OCI-LY7 (cell line): ENCODE data around the gene BPIFB6. TPM values are rescaled to one million over a fixed set of nuclear protein-coding genes. Genes with fewer than 3 reads are reported as not detected.

Source experiments
- BruUV-seq: library from RNA; stranded (reverse); fragments of 400-500 nt; replicated peaks from 2 replicates; lab custom pipeline; 2021; lab: Mats Ljungman, UMichigan
- CTCF ChIA-PET: fragments of 300-600 bp; sonication (Branson Sonifier 250); formaldehyde crosslinking; loops from one replicate; lab custom pipeline; 2022; ENCODE audit warnings: antibody characterized with exemption; ENCODE audit not compliant: unreplicated experiment; lab: Charles Lee
- POLR2A ChIA-PET: fragments of 300-600 bp; sonication (Branson Sonifier 250); formaldehyde crosslinking; loops from one replicate; lab custom pipeline; 2022; ENCODE audit warnings: antibody characterized with exemption; lab: Charles Lee
- DNase-seq: peaks from one replicate; pipeline ENCODE4 v3.0.0-alpha.2; 2015; ENCODE audit warnings: low spot score
- H2AFZ ChIP-seq: fragments of 200-600 bp; sonication (generic), shearing (Covaris generic); 2 replicates; pipeline ENCODE4 v1.6.1; 2014; ENCODE audit warnings: mild to moderate bottlenecking, antibody characterized with exemption, low read length, moderate library complexity
- H3K27ac ChIP-seq: fragments of 200-600 bp; sonication (generic); 2 replicates; pipeline ENCODE4 v1.5.1; 2014; ENCODE audit warnings: mixed run types, low read depth, mild to moderate bottlenecking, moderate library complexity, low read length, inconsistent platforms; ENCODE audit not compliant: poor library complexity, severe bottlenecking
- H3K36me3 ChIP-seq: fragments of 200-600 bp; sonication (generic); 2 replicates; pipeline ENCODE4 v1.6.1; 2014; ENCODE audit warnings: mild to moderate bottlenecking, antibody characterized with exemption, low read length, moderate library complexity, mixed read lengths; ENCODE audit not compliant: insufficient read depth
- H3K4me1 ChIP-seq: fragments of 200-600 bp; sonication (generic); 2 replicates; pipeline ENCODE4 v1.5.1; 2014; ENCODE audit warnings: mild to moderate bottlenecking, low read length; ENCODE audit not compliant: insufficient read depth, poor library complexity, severe bottlenecking
- H3K4me2 ChIP-seq: fragments of 200-600 bp; sonication (generic); 2 replicates; pipeline ENCODE4 v1.6.1; 2014; ENCODE audit warnings: mild to moderate bottlenecking, low read length
- H3K4me3 ChIP-seq: fragments of 200-600 bp; sonication (generic); 2 replicates; pipeline ENCODE4 v1.5.1; 2014; ENCODE audit warnings: mild to moderate bottlenecking, low read depth, low read length; ENCODE audit not compliant: poor library complexity, severe bottlenecking
- H3K79me2 ChIP-seq: fragments of 200-600 bp; sonication (generic); 2 replicates; pipeline ENCODE4 v1.6.1; 2016; ENCODE audit warnings: low read depth, mild to moderate bottlenecking, low read length, moderate library complexity, mixed read lengths; ENCODE audit not compliant: insufficient read depth
- H3K9me2 ChIP-seq: fragments of 200-600 bp; sonication (generic); 2 replicates; pipeline ENCODE4 v1.6.1; 2016; ENCODE audit warnings: mild to moderate bottlenecking, low read length, mixed read lengths; ENCODE audit not compliant: insufficient read depth
- H3K9me3 ChIP-seq: fragments of 200-600 bp; sonication (generic); 2 replicates; pipeline ENCODE4 v1.6.1; 2014; ENCODE audit warnings: mild to moderate bottlenecking, mixed run types, low read length, mixed read lengths
- H4K20me1 ChIP-seq: fragments of 200-600 bp; sonication (generic); 2 replicates; pipeline ENCODE4 v1.6.1; 2014; ENCODE audit warnings: mild to moderate bottlenecking, antibody characterized with exemption, low read length, moderate library complexity, mixed read lengths; ENCODE audit not compliant: insufficient read depth
- CTCF ChIP-seq: fragments of 200-600 bp; sonication (generic); conservative IDR thresholded peaks from 2 replicates; pipeline ENCODE4 v1.5.1; 2014; ENCODE audit warnings: mild to moderate bottlenecking, antibody characterized with exemption, low read length, moderate library complexity, mixed read lengths
- EZH2phosphoT487 ChIP-seq: fragments of 200-600 bp; sonication (generic); IDR thresholded peaks from 2 replicates; pipeline ENCODE4 v1.6.1; 2018; ENCODE audit warnings: low read depth, borderline replicate concordance, mild to moderate bottlenecking, mixed run types, antibody characterized with exemption, low read length, moderate library complexity, mixed read lengths
- intact Hi-C: fragments of 100-400 bp; cut with micrococcal nuclease; formaldehyde crosslinking; loops from one replicate; pipeline ENCODE4 v1.10.0; 2022; ENCODE audit not compliant: unreplicated experiment
- total RNA-seq, 2 experiments: library from RNA; depleted of rRNA in 1 of 2; stranded (reverse); fragments of >200 nt in 1 of 2; shearing (Covaris generic) in 1 of 2; gene quantifications; 2 replicates each; pipeline ENCODE4 v1.2.3, GENCODE V29; 2014 to 2022

The BPIFB6 gene
- total RNA-seq, 2 experiments from 2014 or later: not detected

DNA sequence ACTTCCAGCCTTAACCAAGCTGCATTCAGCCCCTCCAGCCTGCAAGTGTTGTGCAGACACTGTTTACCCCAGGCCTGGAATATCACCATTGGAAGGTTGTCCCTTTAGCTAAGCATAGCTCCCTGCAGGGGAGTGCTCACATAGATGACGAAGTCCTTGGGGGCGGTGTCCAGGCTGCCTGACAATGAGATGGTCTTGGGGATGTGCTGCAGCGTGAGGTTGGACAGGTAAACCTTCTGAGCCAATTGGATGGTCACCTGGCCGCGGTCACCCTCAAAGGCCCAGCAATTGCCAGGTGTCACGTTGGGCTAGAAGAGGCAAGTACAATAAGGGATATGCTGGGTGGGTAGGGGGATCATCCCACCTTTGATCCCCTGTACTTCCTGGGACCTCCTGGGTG, 45.9 kb upstream of the BPIFB6 start:
- Histone ChIP-seq H3K4me3 (no peak overlapping the region), H3K27ac (no peak overlapping the region), H3K4me2 (no peak overlapping the region), H3K4me1 (no peaks in the 10 kb centered on the region), H2AFZ (no peak overlapping the region), H3K36me3 (no peaks in the 10 kb centered on the region), H4K20me1 (no peaks in the 10 kb centered on the region), H3K9me3 (no peaks in the 10 kb centered on the region), H3K79me2 (no peaks in the 10 kb centered on the region), H3K9me2 (no peaks in the 10 kb centered on the region)
- DNase-seq: no peak
- TF ChIP-seq EZH2phosphoT487: no peak
- CTCF ChIA-PET: no interaction called here
- BruUV-seq: no TSS peak
- intact Hi-C loops: no loop called here
- POLR2A ChIA-PET: interaction anchor here (0.5 kb wide), 1 partner anchor 22 kb away, joined by 6 read pairs; no protein-coding TSS in a partner anchor

- TF ChIP-seq CTCF: no peak
- no peak for TF ChIP-seq EZH2phosphoT487
- no peak for DNase-seq
- Histone ChIP-seq H4K20me1 (no peaks in the 10 kb centered on the region), H3K4me3 (no peak overlapping the region), H3K36me3 (no peaks in the 10 kb centered on the region), H3K4me2 (no peak overlapping the region), H3K79me2 (no peaks in the 10 kb centered on the region), H3K9me2 (no peaks in the 10 kb centered on the region), H3K27ac (no peak overlapping the region), H3K4me1 (no peaks in the 10 kb centered on the region), H3K9me3 (no peaks in the 10 kb centered on the region), H2AFZ (no peak overlapping the region)
- BruUV-seq: no TSS peak
- CTCF ChIA-PET: interaction anchor here (0.8 kb wide), 1 partner anchor 110 kb away, joined by 3 read pairs; no protein-coding TSS in a partner anchor
- POLR2A ChIA-PET: no interaction called here
- intact Hi-C loops: no loop called here
Measured at GRCh38 chr20:32986331-32986966, 45.0 kb upstream of the BPIFB6 start.

GRCh38 chr20:32987044-32987825, 44.2 kb upstream of the BPIFB6 start:
- Histone ChIP-seq H3K4me3 (no peak overlapping the region), H3K9me3 (no peaks in the 10 kb centered on the region), H3K4me2 (no peak overlapping the region), H3K9me2 (no peaks in the 10 kb centered on the region), H3K27ac (no peak overlapping the region), H2AFZ (no peak overlapping the region), H3K4me1 (no peaks in the 10 kb centered on the region), H4K20me1 (no peaks in the 10 kb centered on the region), H3K36me3 (no peaks in the 10 kb centered on the region), H3K79me2 (no peaks in the 10 kb centered on the region)
- intact Hi-C loops: no loop called here
- DNase-seq: no peak
- ChIA-PET CTCF (interaction anchor here (0.8 kb wide), 1 partner anchor 109 kb away, joined by 3 read pairs; no protein-coding TSS in a partner anchor), POLR2A (interaction anchor here (0.6 kb wide), 1 partner anchor 66 kb away, joined by 4 read pairs; no protein-coding TSS in a partner anchor)
- TF ChIP-seq CTCF (no peak), EZH2phosphoT487 (no peak)
- BruUV-seq: no TSS peak
